ENCODE measurements around the gene PLEKHB2.
"Not testable (repeated sequence)": the region's sequence is repeated elsewhere in the genome, so short reads cannot be mapped to it uniquely, and the experiment has no call there.

GRCh38 chr2:131068172-131068571, 37.0 kb upstream of the PLEKHB2 start:
- not testable (repeated sequence) for TF ChIP-seq POLR2A, CTCF (IDR thresholded peaks at IDR 0.05)

Measured in adrenal gland (tissue), 5 donors.